NCI-H128 (cell line): Measurements from ENCODE around the gene SLC8A1.
A peak's percentile ranks its signal among the peaks of the same experiment; 100 is the strongest.

Source experiments
- DNase-seq: peaks from one replicate; lab custom pipeline; 2025; ENCODE audit not compliant: unreplicated experiment; lab: John Stamatoyannopoulos, UW

SLC8A1 gene

DNA sequence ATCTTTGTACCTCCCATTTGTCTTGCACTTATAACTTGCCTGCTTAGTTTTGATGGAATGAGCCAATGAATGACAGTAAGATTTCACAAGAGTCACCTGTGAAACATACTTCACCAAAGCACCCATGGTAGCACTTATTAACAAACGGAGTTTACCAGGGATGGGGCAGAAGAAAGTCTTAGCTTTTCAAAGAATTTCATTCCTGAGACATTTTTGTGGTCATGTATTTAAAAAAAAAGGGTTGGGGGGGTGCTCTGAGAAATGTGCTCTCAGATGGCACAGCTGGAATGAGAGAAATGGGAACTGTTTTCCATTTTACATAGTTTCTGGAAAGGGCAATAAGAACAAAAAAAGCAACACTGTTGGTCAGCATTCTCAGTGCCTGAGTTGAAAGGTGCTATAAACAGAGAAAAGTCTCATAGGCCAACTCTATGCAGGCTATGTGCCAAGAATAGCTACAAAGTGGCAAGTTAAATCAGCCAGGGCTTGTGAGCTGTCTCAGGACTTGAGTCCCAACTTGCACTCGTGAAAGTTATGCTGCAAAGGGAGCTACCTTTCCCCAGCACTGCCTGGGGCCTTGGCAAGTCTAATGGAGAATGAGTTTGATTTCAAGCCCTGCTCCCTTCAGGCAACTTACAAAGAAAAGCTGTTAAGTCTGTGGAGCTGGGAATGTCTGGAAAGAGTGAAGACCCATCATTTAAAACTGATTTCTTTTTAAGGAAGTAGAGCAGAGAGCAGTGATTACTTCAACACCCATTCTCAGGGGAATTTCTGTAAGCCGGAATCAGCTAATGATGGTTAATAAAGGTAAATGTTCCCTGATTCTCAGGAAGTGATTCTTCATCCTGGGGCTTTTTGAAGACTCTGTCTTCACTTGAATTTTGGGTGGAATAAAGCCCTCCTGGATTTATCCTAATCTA lies 170.6 kb downstream of the SLC8A1 start:
- no peak for DNase-seq

DNA sequence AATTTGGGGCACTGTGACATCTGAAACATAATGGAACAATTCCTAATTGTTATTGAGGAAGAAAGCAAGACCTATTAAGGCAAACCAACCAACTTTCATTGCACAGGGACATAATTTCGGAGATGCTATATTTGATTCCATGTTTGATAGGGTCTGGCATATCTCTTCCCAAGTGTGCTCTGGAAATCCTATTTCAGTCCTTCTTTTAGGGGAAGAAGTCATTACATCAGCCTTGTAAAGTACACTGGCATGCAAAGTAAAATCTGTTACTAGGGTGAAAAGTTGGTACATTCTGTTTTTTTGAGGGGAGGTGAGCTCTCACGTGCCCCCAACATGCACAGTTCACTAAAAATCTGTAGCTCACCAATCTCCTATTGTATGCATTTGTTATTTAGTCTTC lies 172.4 kb downstream of the SLC8A1 start:
- DNase-seq, result no peak

DNA sequence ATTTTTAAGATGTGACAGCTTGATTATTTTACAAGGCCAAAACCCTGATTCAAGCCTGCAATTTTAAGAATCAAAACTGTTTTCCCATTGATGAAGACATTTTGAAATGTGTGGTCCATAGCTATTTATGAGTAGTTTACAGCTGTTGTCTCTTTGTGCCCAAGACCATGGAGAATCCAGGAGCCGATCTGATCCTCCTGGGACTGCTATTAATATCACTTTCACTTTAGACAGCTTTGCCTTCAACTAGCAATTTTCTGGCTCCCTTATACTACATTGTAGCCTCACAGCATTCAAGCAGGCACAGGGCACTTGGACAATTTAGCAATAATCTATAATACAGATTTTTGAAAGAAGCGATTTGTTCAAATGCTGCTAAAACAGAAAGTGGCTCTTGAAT lies 172.9 kb downstream of the SLC8A1 start:
- DNase-seq, result no peak

DNA sequence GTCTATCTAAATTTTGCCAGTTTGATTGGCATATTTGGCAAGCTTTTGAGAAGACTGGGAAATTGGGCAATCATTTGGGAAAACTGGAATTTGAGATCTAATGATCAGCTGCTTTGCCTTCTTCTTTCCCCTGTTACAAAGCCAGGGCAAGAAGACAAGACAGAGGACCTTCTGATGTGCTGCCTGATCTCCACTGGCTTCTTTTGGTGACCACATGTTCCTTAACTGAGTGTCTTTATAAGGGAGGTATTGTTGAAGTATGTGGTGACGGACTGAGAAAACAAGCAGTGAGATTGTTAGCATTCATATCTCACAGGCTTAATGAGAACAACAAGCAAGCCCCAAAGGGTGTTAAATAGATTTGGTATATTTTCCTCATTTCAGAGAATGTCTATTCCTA lies 175.8 kb downstream of the SLC8A1 start:
- no peak for DNase-seq

DNA sequence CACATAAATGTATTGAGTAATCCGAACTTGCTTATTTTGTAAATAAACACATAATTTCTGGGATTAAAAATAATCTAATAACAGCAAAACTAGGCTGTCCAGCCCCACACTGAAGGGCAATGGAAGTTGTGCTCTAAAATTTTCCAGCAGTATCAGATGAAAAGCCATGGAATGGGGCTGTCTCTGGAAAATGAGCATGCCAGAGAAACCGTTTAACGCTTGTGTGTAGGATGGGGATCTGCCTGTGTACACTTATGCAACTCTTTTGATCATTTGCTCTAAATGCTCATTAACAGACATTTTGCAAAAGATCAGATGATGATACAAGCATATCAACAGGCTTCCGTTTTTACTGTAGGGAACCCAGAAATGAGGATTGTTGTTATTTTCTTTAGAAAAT lies 177.6 kb downstream of the SLC8A1 start:
- DNase-seq, result no peak

DNA sequence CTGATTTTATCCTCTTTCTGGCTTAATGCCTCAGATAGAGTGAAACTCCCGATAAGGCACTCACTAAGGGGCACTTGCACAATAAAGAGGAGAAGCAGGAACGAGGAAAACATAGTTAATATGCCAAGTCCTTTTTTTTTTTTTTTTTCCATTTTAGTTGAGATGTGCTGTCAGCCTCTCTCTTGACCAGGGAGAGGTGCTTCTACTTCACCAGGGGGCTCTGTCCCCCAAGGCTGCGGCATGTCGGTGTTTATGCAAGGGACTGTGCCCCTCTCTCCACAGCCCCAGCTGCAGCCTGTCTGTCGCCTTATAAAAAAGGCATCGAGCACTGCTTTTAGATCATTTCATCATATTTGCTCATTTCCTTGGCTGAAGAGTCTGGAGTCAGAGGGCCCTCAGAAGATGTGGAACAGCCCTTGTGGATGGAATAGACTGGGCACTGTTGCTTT lies 178.1 kb downstream of the SLC8A1 start:
- DNase-seq, result no peak

DNA sequence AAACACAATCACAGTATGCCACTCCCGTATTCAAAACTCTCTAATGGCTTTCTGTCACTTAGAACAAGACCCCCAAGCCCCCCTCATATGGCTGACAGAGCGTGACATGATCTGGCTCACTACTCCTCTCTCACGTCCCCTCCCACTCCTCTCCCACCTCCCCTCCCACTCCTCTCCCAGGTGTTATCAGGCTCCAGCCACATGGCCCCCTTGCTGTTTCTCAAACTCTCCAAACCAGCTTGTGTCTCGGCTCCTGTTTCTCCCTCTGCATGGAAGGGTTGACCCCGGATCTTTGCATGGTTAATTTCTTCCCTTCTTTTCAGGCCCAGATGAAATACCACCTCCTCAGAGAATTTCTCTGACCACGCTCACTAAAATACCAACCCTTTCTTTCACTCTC lies 180.8 kb downstream of the SLC8A1 start:
- DNase-seq, result no peak

DNA sequence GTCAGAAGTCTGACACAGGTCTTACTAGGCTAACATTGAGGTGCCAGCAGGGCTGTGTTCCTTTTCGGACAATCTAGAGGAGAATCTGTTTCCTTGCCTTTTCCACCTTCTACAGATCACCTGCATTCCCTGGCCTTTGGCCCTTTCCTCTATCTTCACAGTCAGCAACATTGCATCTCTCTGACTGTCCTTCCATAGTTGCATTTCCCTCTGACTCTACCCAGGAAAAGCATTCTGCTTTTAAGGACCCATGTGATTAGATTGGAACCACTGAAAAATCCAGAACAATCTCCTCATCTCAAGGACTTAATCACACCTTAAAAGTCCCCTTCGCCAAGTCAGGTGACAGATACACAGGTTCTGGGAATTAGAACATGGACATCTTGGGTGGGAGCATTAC lies 181.5 kb downstream of the SLC8A1 start:
- DNase-seq, result no peak

DNA sequence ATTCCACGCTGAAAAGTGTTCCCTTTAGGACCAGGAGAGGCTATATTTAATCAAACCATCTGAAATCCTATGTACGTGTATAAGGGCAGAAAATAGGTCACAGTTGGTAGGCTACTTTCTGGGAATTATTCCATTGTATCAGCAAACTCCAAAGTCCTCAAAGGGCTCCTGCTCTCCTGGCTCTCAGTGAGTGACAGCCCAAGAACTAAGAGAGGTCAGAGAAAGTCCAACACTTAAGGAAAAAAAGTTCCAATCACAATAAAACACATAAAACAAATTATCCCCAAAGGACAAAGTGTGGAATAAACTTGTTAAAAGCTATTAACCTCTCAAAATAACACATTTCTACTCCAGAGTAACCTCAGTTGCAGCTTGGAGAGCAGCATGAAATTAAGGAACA lies 183.3 kb downstream of the SLC8A1 start:
- no peak for DNase-seq

DNA sequence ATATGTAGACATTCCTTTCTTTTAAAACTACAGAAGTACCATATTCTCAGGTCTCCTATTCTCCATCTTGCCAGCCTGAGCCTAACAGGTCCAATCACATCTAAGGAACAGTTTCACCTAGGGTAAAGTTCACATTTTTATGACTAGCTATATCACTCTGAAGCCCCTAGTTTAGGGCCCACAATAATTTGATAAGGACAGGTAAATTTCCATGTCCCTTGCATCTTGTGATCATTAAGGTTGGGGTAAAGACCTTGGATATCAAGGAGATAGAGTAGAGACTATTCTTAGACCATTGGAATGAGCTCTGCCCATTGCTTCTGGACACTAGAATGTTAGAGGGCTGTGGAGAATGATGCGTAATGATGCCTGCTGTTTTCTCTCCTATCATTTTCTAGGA lies 185.7 kb downstream of the SLC8A1 start:
- no peak for DNase-seq

DNA sequence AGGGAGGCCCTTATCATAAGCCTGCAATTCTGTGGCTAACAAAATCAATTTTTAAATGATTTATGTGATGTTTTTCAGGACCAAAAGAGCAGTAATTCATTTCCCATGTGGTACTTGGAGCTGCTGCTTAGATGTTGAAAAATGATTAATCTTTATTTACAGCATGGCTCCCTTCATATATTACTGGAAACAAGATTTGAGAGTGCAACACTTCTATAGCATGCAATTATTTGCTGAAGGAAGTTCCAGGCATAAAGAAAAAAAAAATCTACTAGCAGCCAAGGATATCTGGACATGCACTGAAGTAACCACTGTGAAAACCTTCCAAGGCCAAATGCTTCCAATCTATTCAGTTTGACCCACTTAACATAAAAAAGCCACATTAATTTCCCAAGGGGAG lies 186.3 kb downstream of the SLC8A1 start:
- DNase-seq, result no peak

DNA sequence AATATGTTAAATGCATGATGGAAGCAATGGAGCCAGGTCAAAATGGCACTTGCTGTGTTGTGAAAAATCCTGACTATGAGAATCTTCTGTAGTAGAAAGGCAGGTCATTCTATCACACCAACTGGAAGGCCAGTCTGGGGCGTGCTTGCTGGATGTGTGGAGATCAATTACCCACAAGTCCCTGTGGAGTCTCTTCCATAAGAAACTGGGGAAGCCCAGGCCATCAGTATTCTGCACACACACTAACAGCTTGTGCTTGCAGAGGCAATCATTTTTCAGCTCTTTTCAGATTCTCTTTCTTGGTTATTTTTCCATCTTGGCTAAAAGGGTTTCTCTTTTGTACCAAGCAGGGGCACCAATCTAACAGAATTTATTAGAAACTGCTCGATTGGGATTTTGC lies 190.8 kb downstream of the SLC8A1 start:
- no peak for DNase-seq

DNA sequence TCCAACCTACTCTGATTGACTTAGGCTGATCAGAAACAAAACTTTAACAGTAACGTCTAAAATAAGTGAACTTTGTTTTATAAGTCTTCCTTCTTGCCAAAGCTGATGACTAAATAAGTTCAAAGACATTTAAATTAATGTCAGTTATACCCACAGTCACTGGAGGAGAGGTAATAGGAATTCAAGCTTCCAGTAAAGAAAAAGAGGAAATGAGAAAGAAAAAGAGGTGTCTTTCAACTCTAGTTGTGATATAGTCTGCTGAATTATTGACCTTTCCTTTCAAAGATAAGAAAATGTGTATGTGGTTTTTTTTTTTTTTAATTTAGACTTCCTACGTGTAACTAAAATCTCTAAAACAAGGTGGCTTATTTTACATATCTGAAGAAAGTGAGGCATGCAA lies 191.5 kb downstream of the SLC8A1 start:
- DNase-seq, result no peak

DNA sequence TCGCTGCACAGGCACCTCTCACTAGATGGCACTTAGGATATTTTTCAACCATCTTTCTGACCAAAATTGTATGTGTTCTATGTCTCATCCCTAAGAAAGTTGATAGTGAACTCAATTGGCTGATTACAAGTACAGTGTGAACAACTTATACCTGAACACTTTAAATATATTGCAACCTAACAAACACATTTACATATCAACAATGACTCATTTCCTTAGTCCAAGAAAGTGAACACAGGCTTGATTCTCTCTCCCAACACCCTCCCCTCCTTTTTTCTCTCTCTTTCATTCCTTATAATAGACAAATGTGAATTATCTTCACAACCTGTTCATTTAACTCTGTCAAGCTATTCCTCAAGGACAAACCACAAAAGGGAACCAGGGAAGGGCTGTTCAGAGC lies 192.0 kb downstream of the SLC8A1 start:
- DNase-seq, result no peak

DNA sequence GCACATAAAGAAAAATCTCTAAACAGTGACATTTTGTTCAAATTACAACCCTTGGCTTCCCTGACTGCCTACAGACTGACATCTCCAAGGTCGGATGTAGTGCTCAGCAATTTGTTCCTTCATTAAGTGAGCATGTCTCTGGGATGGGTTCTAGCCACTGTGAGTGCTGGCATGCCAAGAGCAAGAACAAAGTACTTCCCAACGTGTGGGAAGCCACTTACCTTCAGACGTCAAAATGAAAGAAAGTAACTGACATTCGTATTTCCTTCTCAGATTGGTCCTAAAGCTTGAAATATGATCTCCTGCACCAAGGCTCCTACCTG lies 193.8 kb downstream of the SLC8A1 start:
- no peak for DNase-seq

DNA sequence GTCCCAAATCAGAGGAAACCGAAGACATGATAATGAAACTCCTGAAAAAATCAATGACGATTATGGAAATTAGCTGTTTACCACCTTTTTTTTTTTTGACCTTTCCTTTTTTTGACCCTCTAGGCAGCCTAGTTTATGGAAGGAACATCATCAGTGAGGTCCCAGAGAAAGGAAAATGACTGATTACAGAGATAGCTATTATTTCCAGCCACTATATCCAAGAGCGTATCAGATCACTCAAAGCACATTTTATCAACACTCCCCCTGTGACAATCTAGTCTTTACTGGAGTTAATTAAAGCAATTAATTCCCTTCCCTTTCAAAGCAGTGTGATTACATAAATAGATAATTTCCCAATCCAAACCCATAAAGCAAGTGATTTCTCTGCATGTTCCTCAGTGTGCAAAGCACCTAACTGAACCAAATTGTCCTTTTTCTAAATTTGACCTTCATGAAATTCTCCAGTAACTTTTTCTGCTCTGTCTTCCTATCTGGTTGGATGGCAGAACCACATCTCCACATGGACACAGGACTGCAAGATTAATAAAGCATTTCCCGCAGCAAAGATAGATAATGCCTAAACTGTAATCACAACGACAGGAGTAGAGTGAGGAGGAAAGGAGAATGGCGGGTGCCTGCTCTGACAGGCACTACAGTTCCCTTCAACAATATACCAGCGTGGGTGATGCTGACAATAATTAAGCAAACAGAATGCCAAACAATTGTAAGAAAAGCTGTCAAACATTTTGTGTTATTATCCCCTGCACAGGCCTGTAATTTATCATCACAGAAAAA lies 194.4 kb downstream of the SLC8A1 start:
- no peak for DNase-seq

DNA sequence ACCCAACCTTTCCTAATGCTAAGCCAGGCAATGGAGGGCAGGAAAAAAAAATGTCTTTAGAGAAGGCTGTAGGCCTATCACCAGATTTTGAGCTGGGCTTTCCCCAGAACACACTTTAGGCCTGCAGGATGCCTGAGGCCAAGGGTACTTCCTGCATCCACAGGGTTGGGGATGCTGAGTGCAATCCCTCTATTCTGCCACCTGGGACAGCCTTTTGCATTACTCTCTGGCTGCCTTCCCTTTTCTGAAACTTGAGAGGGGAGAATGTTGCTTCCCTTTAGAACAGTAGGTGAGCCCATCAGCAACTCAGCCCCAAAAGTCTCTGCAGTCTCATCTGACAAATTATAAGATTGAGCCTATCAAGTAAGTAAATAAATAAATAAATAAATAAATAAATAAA lies 195.2 kb downstream of the SLC8A1 start:
- no peak for DNase-seq

DNA sequence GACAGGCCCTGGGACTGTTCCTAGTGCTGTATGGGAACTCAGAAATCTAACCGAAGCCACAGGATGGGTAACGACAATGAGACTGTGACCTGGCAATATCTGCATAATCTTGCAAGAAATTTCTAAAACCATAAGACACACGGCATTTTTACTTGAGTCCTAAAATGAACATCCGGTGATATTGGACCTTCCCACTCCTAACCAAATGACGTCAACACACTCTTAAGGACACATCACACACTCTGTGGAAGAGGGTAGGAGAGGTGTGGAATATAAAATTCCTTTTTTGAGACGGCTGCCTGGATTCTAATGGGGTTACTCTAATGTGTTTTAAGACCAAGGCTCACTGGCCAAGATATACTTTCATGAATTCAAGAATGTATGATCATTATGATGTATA lies 195.9 kb downstream of the SLC8A1 start:
- no peak for DNase-seq

DNA sequence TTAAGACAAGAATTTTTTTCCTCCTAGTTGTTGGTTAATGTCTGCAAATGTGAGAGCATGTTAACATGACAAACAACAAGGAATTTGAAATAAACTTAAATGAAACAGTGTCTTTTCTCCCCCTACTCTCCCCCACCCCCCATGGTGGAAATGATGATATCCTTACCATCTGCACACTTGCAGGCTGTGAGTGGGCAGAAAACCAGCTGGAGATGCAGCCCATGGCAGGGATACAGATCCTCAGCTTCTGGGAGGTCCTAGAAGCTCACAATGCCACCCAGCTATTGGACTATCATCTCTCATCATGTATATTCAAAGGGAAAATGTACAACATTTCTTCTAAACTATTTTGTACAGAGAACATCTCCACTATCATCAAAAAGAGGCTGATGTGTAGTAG lies 196.8 kb downstream of the SLC8A1 start:
- DNase-seq, result no peak

DNA sequence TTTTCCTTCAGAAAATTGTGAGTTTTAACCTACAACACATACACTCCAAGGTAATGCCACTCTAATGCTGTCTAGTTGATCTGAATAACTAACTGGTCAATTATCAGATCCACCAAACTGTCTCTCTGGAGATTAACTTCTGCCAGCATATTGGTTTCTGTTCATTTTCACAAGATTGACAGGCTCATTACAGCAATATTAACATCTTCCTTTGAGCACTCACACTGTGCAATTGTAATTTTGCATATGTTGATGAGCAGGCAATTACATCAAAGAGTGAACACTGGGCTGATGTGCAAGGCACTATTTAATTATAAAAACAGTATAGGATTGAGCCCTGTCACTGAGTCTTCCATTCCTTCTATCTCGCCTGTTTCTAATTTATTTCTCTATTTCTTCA lies 197.3 kb downstream of the SLC8A1 start:
- no peak for DNase-seq

DNA sequence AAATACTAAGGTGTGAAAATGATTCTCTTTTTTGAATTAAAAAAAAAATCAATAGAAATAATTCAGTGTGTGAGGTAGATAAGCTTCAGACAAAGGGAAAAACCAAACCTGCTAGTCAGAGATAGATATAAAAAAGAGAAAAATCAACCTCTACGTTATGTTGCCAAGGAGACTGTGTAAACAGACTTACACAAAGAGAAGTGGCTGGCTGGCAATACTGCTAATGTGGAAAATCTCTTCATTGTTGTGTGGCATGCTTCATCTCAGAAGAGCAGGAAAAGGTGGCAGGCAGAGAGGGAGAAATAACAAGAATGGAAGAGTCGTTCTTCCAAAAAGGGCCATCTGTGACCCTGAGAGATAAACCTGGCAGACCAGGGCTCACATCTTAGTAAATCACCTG lies 200.8 kb downstream of the SLC8A1 start:
- peak; percentile 69 for DNase-seq

DNA sequence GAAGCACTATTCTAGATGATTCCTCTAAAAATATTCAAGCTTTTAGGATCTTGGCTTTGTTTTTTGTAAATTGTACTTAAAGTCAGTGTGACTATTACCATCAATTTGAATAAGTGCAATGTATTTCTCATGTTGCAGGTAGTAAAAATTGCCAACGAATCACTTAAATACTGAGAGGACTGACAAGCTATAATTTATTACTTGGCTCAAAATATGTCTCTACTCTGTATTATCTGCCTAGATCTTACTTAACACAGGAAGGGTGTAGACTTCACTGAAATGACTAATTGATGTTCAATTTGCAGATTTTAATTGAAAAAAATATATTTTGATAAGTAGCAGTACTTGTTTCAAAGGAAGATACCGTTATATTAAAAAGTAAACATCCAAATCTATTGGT lies 202.3 kb downstream of the SLC8A1 start:
- DNase-seq, result no peak
